T-helper 2 cell treated with Interferon-gamma antibody and Interleukin-4, amounts not matched to agents 5 μg/mL and 100 μg/mL, for 36 hours (primary cell): ENCODE results near the gene UBTF.
A peak's percentile ranks its signal among the peaks of the same experiment; 100 is the strongest.

ENCODE experiments used
- DNase-seq: peaks from one replicate; pipeline ENCODE4 v3.0.0; 2021; ENCODE audit warnings: low spot score
- H3K27ac Mint-ChIP-seq: one replicate; pipeline ENCODE4 v1.8.0; 2021; ENCODE audit warnings: mild to moderate bottlenecking, mixed read lengths
- H3K27me3 Mint-ChIP-seq: one replicate; pipeline ENCODE4 v1.8.0; 2021; ENCODE audit warnings: low read depth, mixed read lengths
- H3K36me3 Mint-ChIP-seq: one replicate; pipeline ENCODE4 v1.8.0; 2021; ENCODE audit warnings: low read depth, mixed read lengths
- H3K4me1 Mint-ChIP-seq: one replicate; pipeline ENCODE4 v1.8.0; 2021; ENCODE audit warnings: low read depth, mixed read lengths
- H3K4me3 Mint-ChIP-seq: one replicate; pipeline ENCODE4 v1.8.0; 2022; ENCODE audit warnings: mild to moderate bottlenecking, moderate library complexity, mixed read lengths
- H3K9me3 Mint-ChIP-seq: one replicate; pipeline ENCODE4 v1.8.0; 2021; ENCODE audit warnings: mixed read lengths

The UBTF gene

GRCh38 chr17:44229090-44229489, 9.6 kb upstream of the UBTF start:
- Mint-ChIP-seq H3K27me3 (peaks cover 7% of the 10 kb centered on the region), H3K4me1 (no peaks in the 10 kb centered on the region), H3K9me3 (no peaks in the 10 kb centered on the region), H3K36me3 (no peaks in the 10 kb centered on the region), H3K4me3 (no peak overlapping the region), H3K27ac (no peak overlapping the region)
- no peak for DNase-seq

GRCh38 chr17:44223541-44224071, 4.1 kb upstream of the UBTF start:
- H3K27ac Mint-ChIP-seq = no peak overlapping the region
- no peak for DNase-seq

DNA sequence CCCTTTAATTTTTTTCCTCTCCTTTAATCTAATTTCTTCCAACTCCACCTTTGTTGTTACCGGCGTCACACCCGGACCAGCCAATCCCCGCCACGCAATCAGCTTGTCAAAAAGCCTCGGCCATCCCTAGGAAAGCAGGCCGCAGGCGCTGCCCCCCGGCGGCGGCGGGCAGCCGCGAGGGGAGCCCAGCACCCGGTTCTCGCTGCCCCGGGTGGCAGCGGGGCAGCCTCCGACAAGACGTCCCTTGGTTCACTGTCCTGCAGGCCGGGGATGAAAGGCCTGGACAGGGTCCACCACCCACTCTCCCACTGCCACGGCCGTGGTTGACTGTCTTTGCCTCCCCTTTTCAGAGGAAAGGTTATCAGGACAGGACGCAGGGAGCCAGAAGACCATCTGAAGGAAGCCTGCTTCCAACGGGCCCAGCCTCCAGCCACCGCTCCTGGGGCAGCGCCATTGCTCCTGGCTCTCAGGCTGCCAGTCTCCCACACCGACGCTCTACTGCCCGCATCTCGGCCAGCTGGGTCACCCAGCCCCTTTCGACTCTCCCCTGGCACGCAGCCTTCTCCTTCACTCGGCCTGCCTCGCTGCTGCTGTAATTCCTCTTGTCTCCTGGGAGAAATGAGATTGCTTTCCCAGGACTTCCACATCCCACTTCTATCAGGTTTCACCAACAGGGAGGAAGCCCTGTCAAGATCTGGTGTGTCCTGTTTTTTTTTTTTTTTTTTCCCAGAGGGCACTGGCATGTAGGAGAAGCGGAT, 2.8 kb upstream of the UBTF start:
- peaks cover 15% of the 10 kb centered on the region for H3K36me3 Mint-ChIP-seq
- H3K27me3 Mint-ChIP-seq = no peaks in the 10 kb centered on the region
- H3K9me3 Mint-ChIP-seq = no peaks in the 10 kb centered on the region
- H3K4me1 Mint-ChIP-seq = peaks cover 16% of the 10 kb centered on the region
- H3K4me3 Mint-ChIP-seq = peak overlapping the region; percentile 92
- peak; percentile 53 for DNase-seq
- peak overlapping the region; percentile 93 for H3K27ac Mint-ChIP-seq

More at GRCh38 chr17:44223541-44224071, 4.1 kb upstream of the UBTF start:
- Mint-ChIP-seq H3K27me3 (no peaks in the 10 kb centered on the region), H3K4me3 (no peak overlapping the region), H3K4me1 (peaks cover 11% of the 10 kb centered on the region), H3K36me3 (peaks cover 8% of the 10 kb centered on the region), H3K9me3 (no peaks in the 10 kb centered on the region)

- H3K27ac Mint-ChIP-seq = peak overlapping the region; percentile 93
- H3K36me3 Mint-ChIP-seq = peaks cover 19% of the 10 kb centered on the region
- no peaks in the 10 kb centered on the region for H3K9me3 Mint-ChIP-seq
- no peak for DNase-seq
- H3K4me1 Mint-ChIP-seq = peaks cover 19% of the 10 kb centered on the region
- H3K4me3 Mint-ChIP-seq = peak overlapping the region; percentile 92
- no peaks in the 10 kb centered on the region for H3K27me3 Mint-ChIP-seq
These were observed 2.3 kb upstream of the UBTF start for GRCh38 chr17:44221862-44222111.

- peak overlapping the region; percentile 93 for H3K27ac Mint-ChIP-seq
- H3K36me3 Mint-ChIP-seq = peaks cover 24% of the 10 kb centered on the region
- H3K9me3 Mint-ChIP-seq = no peaks in the 10 kb centered on the region
- DNase-seq = peak; percentile 59
- H3K4me3 Mint-ChIP-seq = peak overlapping the region; percentile 92
- H3K27me3 Mint-ChIP-seq = no peaks in the 10 kb centered on the region
- H3K4me1 Mint-ChIP-seq = peaks cover 25% of the 10 kb centered on the region
These were observed 1.8 kb upstream of the UBTF start for GRCh38 chr17:44221084-44221861.

GRCh38 chr17:44220213-44221083, 973 bp upstream of the UBTF start:
- Mint-ChIP-seq H3K4me1 (peaks cover 29% of the 10 kb centered on the region), H3K9me3 (no peaks in the 10 kb centered on the region), H3K4me3 (peak overlapping the region; percentile 94), H3K36me3 (peaks cover 32% of the 10 kb centered on the region), H3K27ac (peak overlapping the region; percentile 98), H3K27me3 (no peaks in the 10 kb centered on the region)
- DNase-seq = peak; percentile 50

DNA sequence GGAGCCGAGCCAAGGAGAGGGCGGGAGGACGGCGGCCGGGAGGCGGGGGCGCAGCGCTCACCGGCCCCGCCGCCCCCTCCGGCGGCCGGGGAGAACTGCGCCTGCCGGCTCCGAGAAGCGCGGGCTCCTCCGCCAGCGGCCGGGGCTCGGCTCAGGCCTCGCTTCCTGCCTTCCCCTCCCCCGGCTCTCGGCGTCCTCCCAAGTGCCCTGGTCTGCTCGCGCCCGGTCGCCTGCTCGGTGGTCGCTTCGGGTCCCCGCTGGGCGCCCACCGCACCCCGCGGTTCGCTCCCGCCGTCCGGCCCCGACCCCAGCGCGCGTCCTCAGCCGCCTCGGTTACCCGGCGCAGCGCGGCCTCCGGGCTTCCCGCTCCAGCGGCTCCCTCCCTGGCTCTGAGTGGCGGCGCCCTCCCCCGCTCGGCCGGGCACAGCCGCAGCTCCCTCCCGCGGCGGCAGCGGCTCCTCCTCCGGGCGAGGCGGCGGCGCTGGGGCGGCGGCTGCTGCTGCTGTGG, 313 bp downstream of the UBTF start:
- H3K4me3 Mint-ChIP-seq = no peak overlapping the region
- H3K4me1 Mint-ChIP-seq = peaks cover 33% of the 10 kb centered on the region
- peaks cover 45% of the 10 kb centered on the region for H3K36me3 Mint-ChIP-seq
- no peaks in the 10 kb centered on the region for H3K9me3 Mint-ChIP-seq
- H3K27me3 Mint-ChIP-seq = no peaks in the 10 kb centered on the region
- peak; percentile 75 for DNase-seq
- no peak overlapping the region for H3K27ac Mint-ChIP-seq

- Mint-ChIP-seq H3K27ac (peak overlapping the region; percentile 88), H3K9me3 (no peaks in the 10 kb centered on the region), H3K4me1 (peaks cover 39% of the 10 kb centered on the region), H3K4me3 (peak overlapping the region; percentile 98), H3K36me3 (peaks cover 51% of the 10 kb centered on the region), H3K27me3 (no peaks in the 10 kb centered on the region)
- DNase-seq = peak; percentile 87
These were observed 949 bp downstream of the UBTF start for GRCh38 chr17:44218344-44219107.

DNA sequence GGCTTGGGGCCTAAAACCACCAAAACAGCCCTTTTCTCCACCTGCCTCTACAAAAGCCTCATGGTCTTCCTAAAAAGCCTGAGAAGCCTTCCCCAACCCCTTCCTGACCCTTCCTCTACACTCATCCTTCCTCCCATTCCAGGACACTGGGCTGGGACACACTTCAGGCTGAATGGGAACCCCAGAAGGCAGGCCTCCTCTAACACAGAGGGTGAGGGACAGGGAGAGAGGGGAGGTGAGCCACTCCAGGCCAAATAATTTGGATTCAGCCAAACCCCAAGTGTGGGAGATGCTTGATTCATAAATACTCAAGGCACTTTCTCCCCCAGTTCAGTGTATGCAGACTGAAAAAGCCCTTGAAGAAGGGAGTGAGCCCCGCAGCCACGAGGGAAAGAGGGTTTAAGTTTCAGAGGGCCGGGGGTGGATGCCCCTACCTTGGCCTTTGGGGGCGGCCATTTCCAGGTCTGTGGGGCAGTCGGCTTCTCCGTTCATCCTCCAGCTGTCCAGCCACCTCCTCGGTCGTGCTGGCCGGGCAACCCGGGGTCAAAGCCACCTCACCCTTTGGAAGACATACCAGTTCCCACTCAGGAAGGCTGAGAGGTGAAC, 1.6 kb downstream of the UBTF start:
- Mint-ChIP-seq H3K27ac (peak overlapping the region; percentile 88), H3K27me3 (no peaks in the 10 kb centered on the region), H3K4me1 (peaks cover 37% of the 10 kb centered on the region), H3K36me3 (peaks cover 57% of the 10 kb centered on the region), H3K9me3 (no peaks in the 10 kb centered on the region), H3K4me3 (peak overlapping the region; percentile 98)
- no peak for DNase-seq

GRCh38 chr17:44216694-44217093, 2.8 kb downstream of the UBTF start:
- Mint-ChIP-seq H3K4me3 (peak overlapping the region; percentile 98), H3K9me3 (no peaks in the 10 kb centered on the region), H3K36me3 (peaks cover 57% of the 10 kb centered on the region), H3K27ac (peak overlapping the region; percentile 80), H3K27me3 (no peaks in the 10 kb centered on the region), H3K4me1 (peaks cover 32% of the 10 kb centered on the region)
- no peak for DNase-seq

DNA sequence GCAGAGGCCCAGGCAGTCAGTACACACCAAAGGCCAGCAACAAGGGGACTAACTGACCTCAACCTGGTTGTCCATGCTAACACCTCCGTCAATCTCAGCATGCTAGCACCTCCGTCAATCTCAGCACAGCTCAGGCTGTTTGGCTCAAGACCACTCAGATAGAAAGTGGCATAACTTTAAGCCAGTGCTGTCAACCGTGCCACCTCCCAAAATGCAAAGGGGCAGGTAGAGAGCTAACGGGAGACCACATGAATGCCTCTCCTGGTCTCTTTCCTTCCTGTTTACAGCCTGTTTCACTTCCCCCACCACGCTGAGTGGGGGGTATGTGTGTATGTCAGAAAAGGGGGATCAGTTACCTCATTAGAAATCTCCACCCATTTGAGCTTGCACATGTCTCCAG, 3.3 kb downstream of the UBTF start:
- H3K27ac Mint-ChIP-seq = peak overlapping the region; percentile 80
- no peaks in the 10 kb centered on the region for H3K9me3 Mint-ChIP-seq
- H3K27me3 Mint-ChIP-seq = no peaks in the 10 kb centered on the region
- H3K36me3 Mint-ChIP-seq = peaks cover 61% of the 10 kb centered on the region
- peaks cover 28% of the 10 kb centered on the region for H3K4me1 Mint-ChIP-seq
- DNase-seq = no peak
- H3K4me3 Mint-ChIP-seq = peak overlapping the region; percentile 98

GRCh38 chr17:44214896-44215295, 4.6 kb downstream of the UBTF start:
- Mint-ChIP-seq H3K27ac (peak overlapping the region; percentile 56), H3K4me3 (peak overlapping the region; percentile 46), H3K36me3 (peaks cover 65% of the 10 kb centered on the region), H3K9me3 (no peaks in the 10 kb centered on the region), H3K27me3 (no peaks in the 10 kb centered on the region), H3K4me1 (peaks cover 34% of the 10 kb centered on the region)
- no peak for DNase-seq

DNA sequence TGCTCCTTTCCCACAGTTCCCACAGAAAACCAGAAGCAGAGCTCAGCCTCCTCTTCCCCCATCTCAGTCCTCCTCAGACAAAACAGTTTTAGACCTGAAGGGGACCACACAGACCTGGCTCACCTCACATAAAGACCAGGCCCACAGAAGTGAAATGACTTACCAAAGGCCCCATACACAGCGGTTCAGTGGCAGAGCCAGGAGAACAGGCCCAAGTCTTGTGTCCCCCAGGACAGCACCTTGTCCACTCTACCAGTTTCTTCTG, 5.3 kb downstream of the UBTF start:
- H3K9me3 Mint-ChIP-seq = no peaks in the 10 kb centered on the region
- H3K4me3 Mint-ChIP-seq = no peak overlapping the region
- H3K27me3 Mint-ChIP-seq = no peaks in the 10 kb centered on the region
- H3K4me1 Mint-ChIP-seq = peaks cover 37% of the 10 kb centered on the region
- peaks cover 71% of the 10 kb centered on the region for H3K36me3 Mint-ChIP-seq
- DNase-seq = no peak
- H3K27ac Mint-ChIP-seq = no peak overlapping the region
